NT2/D1 (cell line): ENCODE results near the gene TBC1D16.

Source experiments
- DNase-seq: peaks from one replicate; pipeline ENCODE4 v3.0.0-alpha.2; 2011; ENCODE audit warnings: low read depth, low spot score
- H3K27me3 ChIP-seq: 2 replicates; pipeline ENCODE4 v1.6.0; 2011; ENCODE audit warnings: mild to moderate bottlenecking; ENCODE audit not compliant: insufficient read length, insufficient read depth
- H3K36me3 ChIP-seq: 2 replicates; pipeline ENCODE4 v1.6.1; 2011; ENCODE audit warnings: mild to moderate bottlenecking, low read length, mixed read lengths; ENCODE audit not compliant: insufficient read depth, insufficient read length
- H3K4me1 ChIP-seq: 2 replicates; pipeline ENCODE4 v1.5.1; 2011; ENCODE audit not compliant: insufficient read depth, insufficient read length
- H3K4me3 ChIP-seq: 2 replicates; pipeline ENCODE4 v1.5.1; 2011; ENCODE audit warnings: low read depth; ENCODE audit not compliant: insufficient read length
- H3K9ac ChIP-seq: 2 replicates; pipeline ENCODE4 v1.6.0; 2011; ENCODE audit warnings: low read depth; ENCODE audit not compliant: insufficient read length
- H3K9me3 ChIP-seq: 2 replicates; pipeline ENCODE4 v1.5.1; 2011; ENCODE audit warnings: mild to moderate bottlenecking, low read length; ENCODE audit not compliant: insufficient read depth
- SUZ12 ChIP-seq: IDR thresholded peaks from 2 replicates; pipeline ENCODE4 v1.6.1; 2011; ENCODE audit not compliant: insufficient read length, insufficient read depth; ENCODE audit errors: extremely low read depth
- YY1 ChIP-seq: IDR thresholded peaks from 2 replicates; pipeline ENCODE4 v1.6.1; 2011; ENCODE audit not compliant: insufficient read length, insufficient read depth
- ZNF274 ChIP-seq: IDR thresholded peaks from 2 replicates; pipeline ENCODE4 v1.6.1; 2011; ENCODE audit warnings: mild to moderate bottlenecking, low read depth, low read length

Gene TBC1D16

DNA sequence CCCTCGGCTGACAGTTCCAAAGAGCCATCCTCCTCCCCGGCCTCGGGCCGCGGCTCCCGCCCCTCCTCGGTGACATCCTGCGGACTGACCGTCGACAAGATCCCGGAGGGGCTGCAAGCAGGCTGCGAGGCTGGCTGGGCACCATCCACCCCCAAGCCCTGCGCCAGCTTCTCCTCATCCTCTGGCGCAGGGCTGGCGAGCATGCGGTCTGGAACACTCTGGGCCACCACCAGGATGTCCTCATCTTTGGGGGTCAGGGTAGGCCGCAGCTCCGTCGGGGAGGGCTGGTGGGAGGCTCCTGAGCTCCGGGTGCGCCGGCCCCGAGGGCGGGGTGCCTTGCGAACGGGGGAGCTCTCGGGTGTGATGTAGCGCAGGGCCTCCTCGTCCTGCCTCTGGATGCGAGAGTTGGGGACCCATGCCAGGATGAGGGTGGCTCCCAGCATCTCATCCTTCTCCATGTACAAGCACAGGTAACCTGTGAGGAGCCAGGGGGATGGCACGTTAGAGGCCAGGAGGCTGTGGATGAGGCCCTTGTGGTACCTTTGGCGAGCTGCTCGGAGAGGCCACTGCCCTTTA, 25.3 kb downstream of the TBC1D16 start:
- Histone ChIP-seq H3K4me1 (peaks cover 26% of the 10 kb centered on the region), H3K9ac (no peak overlapping the region), H3K27me3 (no peaks in the 10 kb centered on the region), H3K9me3 (no peaks in the 10 kb centered on the region), H3K36me3 (peaks cover 57% of the 10 kb centered on the region), H3K4me3 (no peak overlapping the region)
- TF ChIP-seq ZNF274 (no peak), YY1 (no peak), SUZ12 (no peak)
- no peak for DNase-seq

DNA sequence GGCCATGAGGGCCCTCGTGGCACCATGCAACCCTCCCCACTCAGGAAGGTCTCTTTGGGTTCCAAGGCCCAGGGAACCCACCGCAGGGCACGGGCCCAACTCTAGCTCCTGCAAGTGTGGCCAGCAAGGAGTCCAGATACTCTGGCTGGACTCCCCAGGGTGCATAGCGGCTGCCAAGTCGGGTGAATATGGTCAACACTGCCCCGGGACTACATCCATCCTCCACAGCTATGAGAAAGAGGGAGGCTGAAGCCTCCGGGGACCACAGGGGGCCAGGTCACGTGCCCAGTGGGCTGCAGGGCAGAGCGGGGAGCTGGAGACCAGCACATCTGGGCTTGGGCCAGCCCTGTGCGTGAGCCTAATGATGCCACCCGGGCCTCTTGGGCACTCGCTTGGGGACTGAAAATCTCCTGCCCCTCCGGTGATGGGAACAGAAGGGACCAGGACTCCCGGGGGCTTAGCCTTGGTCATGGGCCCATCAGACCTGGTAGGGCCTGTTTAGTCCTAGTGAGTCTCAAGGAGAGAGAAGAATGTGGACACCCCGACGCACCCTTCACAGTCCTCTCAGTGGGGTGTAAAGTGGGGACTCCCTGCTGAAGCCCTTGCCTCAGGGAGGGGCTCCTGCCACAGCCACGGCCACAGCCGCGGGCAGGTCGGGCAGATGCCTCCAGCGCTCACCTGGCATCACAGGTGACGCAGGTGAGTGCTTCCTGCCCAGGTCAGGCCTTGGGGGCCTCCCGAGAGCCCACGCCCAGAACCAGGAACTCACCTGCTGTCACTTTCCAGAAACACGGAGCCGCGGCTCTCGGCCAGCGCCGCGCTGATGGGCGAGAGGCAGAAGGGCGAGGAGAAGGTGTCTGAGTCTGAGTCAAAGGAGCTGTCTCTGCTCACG, 26.0 kb downstream of the TBC1D16 start:
- Histone ChIP-seq H3K36me3 (peaks cover 65% of the 10 kb centered on the region), H3K9ac (no peak overlapping the region), H3K4me1 (peaks cover 28% of the 10 kb centered on the region), H3K4me3 (no peak overlapping the region), H3K27me3 (no peaks in the 10 kb centered on the region), H3K9me3 (no peaks in the 10 kb centered on the region)
- DNase-seq, result no peak
- TF ChIP-seq YY1 (no peak), SUZ12 (no peak), ZNF274 (no peak)

DNA sequence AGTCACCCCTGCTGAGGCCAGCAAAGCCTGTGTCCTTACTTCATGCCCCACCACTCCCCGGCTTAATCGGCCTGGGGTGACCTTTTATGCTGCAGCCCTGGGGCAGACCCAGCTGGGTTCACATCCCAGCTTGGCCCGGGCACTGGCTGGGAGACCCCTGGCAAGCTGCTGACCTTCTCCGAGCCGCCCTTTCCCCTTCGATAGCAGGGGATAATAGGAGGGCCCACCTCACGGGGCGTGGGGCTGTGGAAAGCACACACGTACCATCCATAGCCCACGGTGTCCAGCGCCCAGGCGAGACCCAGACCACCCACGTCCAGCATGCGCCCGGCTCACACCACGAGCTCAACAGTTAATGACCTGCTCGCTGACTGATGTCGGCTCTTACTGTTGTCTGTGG, 26.8 kb downstream of the TBC1D16 start:
- H3K9ac ChIP-seq, result no peak overlapping the region
- no peaks in the 10 kb centered on the region for H3K9me3 ChIP-seq
- H3K4me3 ChIP-seq, result no peak overlapping the region
- H3K36me3 ChIP-seq, result peaks cover 71% of the 10 kb centered on the region
- H3K4me1 ChIP-seq, result peaks cover 28% of the 10 kb centered on the region
- TF ChIP-seq SUZ12 (no peak), YY1 (no peak)
- no peaks in the 10 kb centered on the region for H3K27me3 ChIP-seq
- no peak for DNase-seq

DNA sequence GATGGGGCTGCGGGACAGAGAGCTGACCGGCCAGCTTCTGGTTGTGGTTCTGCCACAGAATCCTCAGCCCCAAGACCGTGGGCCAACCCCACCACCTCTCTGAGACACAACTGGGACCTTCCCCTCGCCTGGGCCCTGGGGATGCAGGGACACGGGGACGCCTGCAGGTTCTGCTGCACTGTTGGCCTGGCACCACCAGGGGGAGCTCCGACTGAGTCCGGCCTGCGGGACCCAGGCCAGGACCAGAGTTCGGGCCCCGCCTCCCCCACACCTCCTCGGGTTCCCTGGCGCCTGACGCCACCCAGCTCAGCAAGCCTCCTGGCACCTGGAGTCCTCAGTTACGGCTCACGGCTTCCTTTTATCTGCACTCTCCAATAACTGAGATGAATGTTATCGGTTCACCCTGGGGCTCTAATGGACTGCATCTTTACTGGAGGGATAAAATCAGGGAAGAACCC, 27.3 kb downstream of the TBC1D16 start:
- DNase-seq, result peak; percentile 47
- H3K9ac ChIP-seq, result no peak overlapping the region
- peaks cover 73% of the 10 kb centered on the region for H3K36me3 ChIP-seq
- H3K4me1 ChIP-seq, result peaks cover 27% of the 10 kb centered on the region
- no peak overlapping the region for H3K4me3 ChIP-seq
- no peaks in the 10 kb centered on the region for H3K9me3 ChIP-seq
- no peaks in the 10 kb centered on the region for H3K27me3 ChIP-seq
- TF ChIP-seq YY1 (no peak), ZNF274 (no peak), SUZ12 (no peak)

DNA sequence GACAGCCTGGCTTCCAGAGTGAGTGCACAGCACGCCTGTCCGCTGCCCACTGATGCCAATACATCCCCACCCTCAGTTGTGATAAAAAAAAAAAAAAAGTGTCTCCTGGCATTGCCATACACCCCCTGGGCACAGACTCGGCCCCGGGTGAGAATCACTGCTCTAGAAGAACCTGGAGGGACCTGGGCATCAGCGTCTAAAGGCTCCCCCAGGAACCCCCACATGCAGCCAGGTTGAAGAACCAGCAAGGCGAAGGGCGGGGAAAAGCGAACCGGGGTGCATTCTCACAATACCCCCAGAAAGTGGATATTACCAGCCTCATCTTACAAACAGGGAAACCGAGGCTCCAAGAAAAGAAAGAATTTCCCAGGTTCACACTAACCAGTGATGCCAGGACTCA, 27.7 kb downstream of the TBC1D16 start:
- H3K27me3 ChIP-seq, result no peaks in the 10 kb centered on the region
- TF ChIP-seq YY1 (no peak), ZNF274 (no peak), SUZ12 (no peak)
- no peak overlapping the region for H3K4me3 ChIP-seq
- peaks cover 22% of the 10 kb centered on the region for H3K4me1 ChIP-seq
- no peak overlapping the region for H3K9ac ChIP-seq
- DNase-seq, result no peak
- H3K36me3 ChIP-seq, result peaks cover 71% of the 10 kb centered on the region
- no peaks in the 10 kb centered on the region for H3K9me3 ChIP-seq

DNA sequence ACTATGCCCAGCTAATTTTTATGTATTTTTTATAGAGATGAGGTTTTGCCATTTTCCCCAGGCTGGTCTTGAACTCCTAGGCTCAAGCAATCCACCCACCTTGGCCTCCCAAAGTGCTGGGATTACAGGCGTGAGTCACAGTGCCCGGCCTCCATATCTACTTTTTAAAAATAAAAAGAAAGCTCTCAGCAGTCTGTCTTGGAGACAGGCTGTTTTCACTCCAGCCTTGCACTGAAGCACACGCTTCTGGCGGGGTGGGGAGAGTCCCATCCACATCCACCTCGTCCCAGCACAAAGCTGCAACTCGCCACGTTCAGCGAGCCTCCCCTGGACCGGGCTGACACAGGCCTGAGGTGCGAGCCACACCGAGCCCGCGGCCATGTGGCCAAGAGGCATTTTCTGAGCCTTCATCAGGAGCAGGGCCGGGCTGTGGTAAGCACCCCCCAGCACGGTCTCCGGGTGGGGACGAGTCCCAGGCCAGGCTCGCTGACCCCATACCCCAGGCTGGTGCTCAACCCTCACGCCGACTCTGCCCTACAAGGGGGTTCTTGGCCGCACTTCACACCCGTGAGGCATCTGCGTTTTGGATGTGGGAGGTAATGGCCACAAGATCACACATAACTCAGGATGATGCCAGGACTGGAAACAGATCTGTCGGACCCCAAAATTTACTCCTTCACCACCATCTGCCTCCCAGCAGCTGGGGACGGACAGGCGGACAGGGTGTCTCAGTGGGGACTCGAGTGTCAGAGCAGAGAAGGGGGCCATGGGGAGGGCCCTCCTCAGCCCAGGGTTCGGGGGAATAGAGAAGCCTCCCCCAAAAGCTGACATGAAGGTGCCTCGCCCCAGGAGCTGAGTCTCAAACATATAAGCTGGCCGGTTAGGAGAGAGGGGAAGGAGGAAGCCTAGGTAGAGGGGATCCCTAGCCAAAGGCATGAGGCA, 28.6 kb downstream of the TBC1D16 start:
- H3K36me3 ChIP-seq, result peaks cover 75% of the 10 kb centered on the region
- H3K9me3 ChIP-seq, result no peaks in the 10 kb centered on the region
- no peak for DNase-seq
- H3K9ac ChIP-seq, result no peak overlapping the region
- no peak overlapping the region for H3K4me3 ChIP-seq
- H3K27me3 ChIP-seq, result no peaks in the 10 kb centered on the region
- H3K4me1 ChIP-seq, result peaks cover 23% of the 10 kb centered on the region
- TF ChIP-seq ZNF274 (no peak), SUZ12 (no peak), YY1 (no peak)

DNA sequence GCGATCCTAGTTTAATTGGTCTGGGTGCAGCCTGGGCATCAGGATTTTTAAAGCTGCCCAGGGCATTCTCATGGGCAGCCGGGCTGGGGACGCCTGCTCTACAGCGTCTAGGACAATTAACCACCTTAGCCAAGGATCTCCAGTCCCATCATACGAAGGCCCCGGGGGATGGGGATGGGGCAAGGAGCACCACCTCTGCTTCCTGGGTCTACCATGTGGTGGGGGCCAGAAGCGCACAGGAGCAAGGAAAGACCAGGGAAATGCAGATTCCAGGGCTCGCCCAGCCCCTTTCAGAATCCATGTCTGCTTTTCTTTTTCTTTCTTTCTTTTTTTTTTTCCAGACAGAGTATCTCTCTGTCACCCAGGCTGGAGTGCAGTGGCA, 29.3 kb downstream of the TBC1D16 start:
- DNase-seq, result no peak
- no peaks in the 10 kb centered on the region for H3K27me3 ChIP-seq
- TF ChIP-seq YY1 (no peak), SUZ12 (no peak), ZNF274 (no peak)
- peaks cover 75% of the 10 kb centered on the region for H3K36me3 ChIP-seq
- H3K4me3 ChIP-seq, result no peak overlapping the region
- H3K4me1 ChIP-seq, result peaks cover 23% of the 10 kb centered on the region
- peak overlapping the region; percentile 32 for H3K9ac ChIP-seq
- no peaks in the 10 kb centered on the region for H3K9me3 ChIP-seq
